Cardiac fibroblast (primary cell): ENCODE data around the gene ENOX1.
A peak's percentile ranks its signal among the peaks of the same experiment; 100 is the strongest.

ENCODE experiments used
- DNase-seq, 2 donors: peaks; one replicate each; pipeline versions ENCODE4 v3.0.0 to v3.0.0-alpha.2; 2010; ENCODE audit warnings: low read depth in 2 of 2
- H3K4me3 ChIP-seq, 2 donors: replicated peaks in 1 of 2; 1 replicate in 1 of 2; 2 replicates in 1 of 2; pipeline ENCODE4 v1.5.1; 2011; ENCODE audit warnings: low read depth in 2 of 2, low read length in 2 of 2, mild to moderate bottlenecking in 2 of 2, moderate library complexity in 1 of 2
- CTCF ChIP-seq: IDR thresholded peaks from one replicate; pipeline ENCODE4 v1.5.1; 2011; ENCODE audit warnings: low read depth, mild to moderate bottlenecking, low read length, inconsistent platforms

Gene ENOX1

GRCh38 chr13:43379738-43380137 lies 407.0 kb downstream of the ENOX1 start:
- no peak for TF ChIP-seq CTCF
- H3K4me3 ChIP-seq: no peak overlapping the region
- no peak for DNase-seq

DNA sequence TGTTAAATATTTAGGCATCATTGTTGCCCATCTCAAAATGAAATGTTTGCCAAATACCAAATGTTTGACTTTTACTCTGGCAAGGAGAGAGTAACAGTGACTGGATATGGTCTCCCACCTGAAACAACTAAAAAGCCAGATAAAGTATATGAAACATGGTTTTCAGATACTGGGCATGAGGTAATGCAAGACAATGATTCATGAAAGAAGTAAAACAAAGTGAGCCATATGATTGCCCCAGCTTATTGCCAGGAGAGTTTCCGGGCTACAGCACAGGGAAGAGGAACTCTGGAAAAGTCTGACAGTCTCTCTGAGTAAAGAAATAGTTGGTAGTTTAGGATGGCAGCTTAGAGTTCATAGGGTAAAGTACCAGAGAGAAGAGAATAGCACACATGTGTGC lies 408.8 kb downstream of the ENOX1 start:
- TF ChIP-seq CTCF: no peak
- no peak overlapping the region for H3K4me3 ChIP-seq
- peak; percentile 45 to 85 for DNase-seq

GRCh38 chr13:43377149-43377548 lies 409.6 kb downstream of the ENOX1 start:
- no peak for TF ChIP-seq CTCF
- H3K4me3 ChIP-seq: no peak overlapping the region
- peak; percentile 49 to 65 for DNase-seq

- no peak for TF ChIP-seq CTCF
- DNase-seq: no peak
- no peak overlapping the region for H3K4me3 ChIP-seq
Measured at GRCh38 chr13:43376596-43376995, 410.2 kb downstream of the ENOX1 start.

DNA sequence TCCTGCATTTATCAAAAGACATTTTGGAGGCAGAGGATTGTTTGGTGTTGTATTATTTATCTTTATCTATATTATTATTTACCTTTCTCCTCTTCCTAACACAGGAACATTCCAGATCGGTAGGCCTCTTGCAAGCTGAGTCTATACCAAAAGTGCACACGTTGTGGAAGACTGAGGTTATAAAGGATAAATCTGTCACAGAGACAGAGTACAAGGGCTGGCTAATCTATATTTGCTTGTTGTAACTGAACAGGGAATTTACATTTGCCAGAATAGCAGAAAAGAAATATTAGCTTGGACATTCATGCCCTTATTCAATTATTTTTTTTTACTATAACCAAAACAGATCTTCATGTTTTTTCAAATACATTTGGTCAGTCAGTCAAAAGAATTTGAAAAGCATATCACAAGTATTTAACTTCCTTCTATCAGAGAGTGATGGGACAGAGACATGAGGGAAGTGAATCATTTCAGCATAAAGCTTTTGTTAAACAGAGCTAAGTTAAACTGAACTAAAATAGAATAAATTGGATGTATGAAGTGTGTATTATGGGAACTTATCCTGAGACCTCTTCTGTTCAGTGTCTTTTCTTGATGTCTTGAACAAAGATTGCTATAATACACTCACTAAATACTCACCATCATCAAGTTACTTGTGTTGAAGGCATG lies 410.8 kb downstream of the ENOX1 start:
- no peak for DNase-seq
- TF ChIP-seq CTCF: no peak

GRCh38 chr13:43374621-43375020 lies 412.2 kb downstream of the ENOX1 start:
- peak; percentile 44 to 63 for DNase-seq
- no peak overlapping the region for H3K4me3 ChIP-seq
- no peak for TF ChIP-seq CTCF

More for the DNA sequence above, 410.8 kb downstream of the ENOX1 start:
- no peak overlapping the region for H3K4me3 ChIP-seq

GRCh38 chr13:43373400-43373799 lies 413.4 kb downstream of the ENOX1 start:
- no peak overlapping the region for H3K4me3 ChIP-seq
- no peak for TF ChIP-seq CTCF
- DNase-seq: no peak
